GM10248 (cell line): ENCODE data around the gene POLR3H.
A peak's percentile ranks its signal among the peaks of the same experiment; 100 is the strongest.

Source experiments
- CTCF ChIA-PET: fragments of 300-600 bp; sonication (Branson Sonifier 250); formaldehyde crosslinking; extraction: SDS; loops from one replicate; lab custom pipeline; 2021; ENCODE audit warnings: antibody characterized with exemption; lab: Yijun Ruan, JAX
- POLR2A ChIA-PET: fragments of 350-650 bp; sonication (Branson Sonifier 250); formaldehyde crosslinking; extraction: SDS; loops from one replicate; lab custom pipeline; 2020; ENCODE audit warnings: antibody characterized with exemption; lab: Yijun Ruan, JAX
- DNase-seq: peaks from one replicate; pipeline ENCODE4 v3.0.0; 2012; ENCODE audit errors: extremely low spot score
- TF ChIP-seq, protein P1 (sequence below): IDR thresholded peaks from 2 replicates; pipeline ENCODE4 v1.5.1; 2012; ENCODE audit warnings: mild to moderate bottlenecking, low read depth; ENCODE audit errors: extremely low read depth, missing control alignments, control extremely low read depth

The POLR3H gene

DNA sequence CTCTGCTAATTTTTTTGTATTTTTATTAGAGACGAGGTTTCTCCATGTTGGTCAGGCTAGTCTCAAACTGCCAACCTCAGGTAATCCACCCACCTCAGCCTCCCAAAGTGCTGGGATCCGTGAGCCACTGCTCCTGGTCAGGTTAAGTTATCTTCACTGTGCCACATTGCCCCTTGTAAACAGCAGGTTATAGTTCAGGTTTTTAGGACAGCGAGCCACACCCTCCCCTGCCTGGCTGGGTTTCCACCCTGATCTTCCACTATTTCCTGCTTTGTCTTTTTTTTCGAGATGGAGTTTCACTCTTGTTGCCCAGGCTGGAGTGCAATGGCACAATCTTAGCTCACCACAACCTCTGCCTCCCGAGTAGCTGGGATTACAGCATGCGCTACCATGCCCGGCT, 59.2 kb downstream of the POLR3H start:
- ChIA-PET POLR2A (no interaction called here), CTCF (interaction anchor here (1.0 to 1.2 kb wide), 2 partner anchors 33 to 81 kb away, joined by 3 to 4 read pairs; no protein-coding TSS in a partner anchor)
- DNase-seq = no peak

DNA sequence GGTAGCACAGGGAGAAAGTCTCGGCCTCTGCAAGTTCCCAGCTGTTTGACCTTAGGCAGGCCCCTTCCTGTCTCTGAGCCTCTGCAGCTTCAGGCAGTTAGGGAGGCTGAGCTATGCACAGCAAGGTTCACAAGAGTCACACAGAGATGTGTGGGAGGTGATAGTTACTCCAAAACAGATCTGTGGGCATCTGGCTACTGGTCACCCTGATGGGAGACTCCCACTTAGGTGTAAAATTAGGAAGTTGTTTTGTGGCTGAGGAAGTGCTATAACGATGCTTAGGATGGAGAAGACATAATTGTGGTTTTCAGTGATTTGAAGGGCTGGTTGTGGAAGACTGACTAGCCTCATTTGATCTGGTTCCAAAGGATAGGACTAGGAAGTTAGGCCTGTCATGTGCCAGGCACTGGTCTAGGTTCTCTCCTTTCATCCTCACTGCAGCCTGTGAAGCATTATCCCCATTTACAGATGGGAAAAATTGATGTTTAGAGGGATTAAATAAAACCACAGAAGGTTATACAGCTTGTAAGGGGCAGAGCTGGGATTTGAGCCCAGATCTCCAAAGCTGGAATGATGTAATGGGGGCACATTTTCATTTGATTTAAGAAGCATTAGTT, 61.8 kb downstream of the POLR3H start:
- ChIA-PET CTCF (interaction anchor here (0.6 to 2.9 kb wide), 6 partner anchors 9 to 61 kb away, joined by 3 to 15 read pairs (median 4); partner anchors contain the start of genes ACO2, PHF5A and POLR3H), POLR2A (interaction anchor here (0.6 to 1.0 kb wide), 2 partner anchors 14 to 20 kb away, joined by 3 read pairs; partner anchors contain the start of genes ACO2 and PHF5A)
- TF ChIP-seq, protein P1, sequence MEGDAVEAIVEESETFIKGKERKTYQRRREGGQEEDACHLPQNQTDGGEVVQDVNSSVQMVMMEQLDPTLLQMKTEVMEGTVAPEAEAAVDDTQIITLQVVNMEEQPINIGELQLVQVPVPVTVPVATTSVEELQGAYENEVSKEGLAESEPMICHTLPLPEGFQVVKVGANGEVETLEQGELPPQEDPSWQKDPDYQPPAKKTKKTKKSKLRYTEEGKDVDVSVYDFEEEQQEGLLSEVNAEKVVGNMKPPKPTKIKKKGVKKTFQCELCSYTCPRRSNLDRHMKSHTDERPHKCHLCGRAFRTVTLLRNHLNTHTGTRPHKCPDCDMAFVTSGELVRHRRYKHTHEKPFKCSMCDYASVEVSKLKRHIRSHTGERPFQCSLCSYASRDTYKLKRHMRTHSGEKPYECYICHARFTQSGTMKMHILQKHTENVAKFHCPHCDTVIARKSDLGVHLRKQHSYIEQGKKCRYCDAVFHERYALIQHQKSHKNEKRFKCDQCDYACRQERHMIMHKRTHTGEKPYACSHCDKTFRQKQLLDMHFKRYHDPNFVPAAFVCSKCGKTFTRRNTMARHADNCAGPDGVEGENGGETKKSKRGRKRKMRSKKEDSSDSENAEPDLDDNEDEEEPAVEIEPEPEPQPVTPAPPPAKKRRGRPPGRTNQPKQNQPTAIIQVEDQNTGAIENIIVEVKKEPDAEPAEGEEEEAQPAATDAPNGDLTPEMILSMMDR = no peak
- DNase-seq = peak; percentile 57

More for the DNA sequence above, 59.2 kb downstream of the POLR3H start:
- TF ChIP-seq, protein P1 = no peak

DNA sequence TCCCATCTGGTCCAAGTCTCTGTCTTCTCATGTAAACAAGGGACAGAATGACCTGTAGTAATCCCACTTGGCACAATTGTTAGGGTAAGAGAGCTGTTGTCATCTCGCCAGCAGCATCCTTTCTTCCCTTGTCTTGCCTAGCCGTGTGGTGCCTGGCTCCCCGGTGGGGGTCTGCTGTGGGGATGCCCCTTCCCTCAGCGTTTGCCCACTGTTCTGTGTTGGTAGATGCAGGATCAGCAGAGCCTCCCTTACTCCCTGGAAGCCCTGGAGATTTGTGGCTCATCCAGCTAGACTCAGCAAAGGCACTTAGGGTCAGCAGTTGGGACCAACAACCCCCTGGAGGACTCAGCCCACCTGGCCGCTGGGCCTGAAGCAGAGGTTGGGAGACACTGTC, 62.3 kb downstream of the POLR3H start:
- ChIA-PET POLR2A (interaction anchor here (0.6 to 1.0 kb wide), 2 partner anchors 13 to 19 kb away, joined by 3 read pairs; partner anchors contain the start of genes ACO2 and PHF5A), CTCF (interaction anchor here (0.6 to 2.9 kb wide), 7 partner anchors 9 to 62 kb away, joined by 3 to 15 read pairs (median 3); partner anchors contain the start of genes ACO2, PHF5A and POLR3H)
- TF ChIP-seq, protein P1 = no peak
- DNase-seq = no peak

DNA sequence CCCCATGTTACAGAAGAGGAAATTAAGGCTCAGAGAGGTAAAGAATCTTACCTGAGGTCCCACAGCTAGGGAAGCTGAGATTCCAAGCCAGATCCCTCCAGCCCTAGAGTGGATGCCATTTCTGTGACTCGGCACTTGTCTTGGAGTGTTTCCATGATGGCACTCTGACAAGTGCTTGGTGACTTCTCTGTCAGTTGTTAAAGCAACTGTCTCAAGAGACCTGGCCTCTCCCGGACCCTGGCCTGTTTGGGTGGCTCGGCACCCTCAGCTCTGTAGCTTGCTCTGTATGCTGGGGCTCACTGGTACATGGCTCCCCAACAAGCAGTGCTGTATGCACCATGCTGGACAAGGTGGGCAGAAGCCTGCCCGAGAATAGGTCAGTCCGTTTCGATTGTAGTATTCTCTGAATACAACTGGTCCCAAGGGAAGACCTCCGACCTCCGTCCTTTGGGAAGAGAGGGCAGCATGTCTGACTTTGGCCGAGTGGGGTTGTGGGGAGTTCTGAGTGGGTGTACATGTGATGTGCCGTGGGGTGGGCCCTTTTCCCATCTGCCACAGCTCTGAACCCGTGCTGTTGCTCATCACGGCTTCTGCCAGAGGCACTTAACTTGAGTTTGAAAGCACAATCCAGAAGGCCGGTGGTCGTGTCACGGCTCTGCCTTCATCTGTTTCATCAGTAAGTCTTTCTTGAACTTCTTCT, 63.0 kb downstream of the POLR3H start:
- ChIA-PET CTCF (interaction anchor here (1.0 to 6.0 kb wide), 6 partner anchors 13 to 78 kb away, joined by 3 to 42 read pairs (median 7); partner anchors contain the start of genes ACO2 and PHF5A), POLR2A (no interaction called here)
- DNase-seq = no peak
- TF ChIP-seq, protein P1 = no peak

DNA sequence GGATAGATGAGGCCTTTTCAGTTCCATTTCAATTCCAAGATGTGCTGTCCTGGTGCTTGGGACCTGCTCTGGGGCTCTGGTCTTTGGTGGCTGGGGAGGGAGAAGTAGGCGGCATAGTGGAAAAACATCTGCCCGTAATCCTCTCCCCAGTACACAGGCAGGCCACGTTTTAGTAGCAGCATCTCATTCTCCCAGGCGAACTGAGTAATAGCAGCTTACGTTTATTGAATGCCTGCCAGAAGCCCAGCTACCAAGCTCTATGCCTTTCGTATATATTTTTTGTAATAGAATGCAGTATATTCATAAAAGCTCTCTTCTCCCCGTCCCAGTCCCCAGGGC, 63.9 kb downstream of the POLR3H start:
- ChIA-PET POLR2A (interaction anchor here (0.6 to 1.9 kb wide), 2 partner anchors 12 to 39 kb away, joined by 3 to 13 read pairs; partner anchors contain the start of genes ACO2 and PHF5A), CTCF (interaction anchor here (1.1 to 6.0 kb wide), 6 partner anchors 11 to 77 kb away, joined by 3 to 42 read pairs (median 12); no protein-coding TSS in a partner anchor)
- TF ChIP-seq, protein P1 = no peak

More for the DNA sequence above, 63.9 kb downstream of the POLR3H start:
- DNase-seq = no peak
